Femur (tissue), 1 donor: ENCODE results near the gene PML.
A peak's percentile ranks its signal among the peaks of the same experiment; 100 is the strongest.
"Not testable (repeated sequence)": the region's sequence is repeated elsewhere in the genome, so short reads cannot be mapped to it uniquely, and the experiment has no call there.

Source experiments
- DNase-seq: peaks from one replicate; pipeline ENCODE4 v3.0.0-alpha.2; 2017

Gene PML

GRCh38 chr15:74063425-74064146 lies 69.1 kb downstream of the PML start:
- DNase-seq, result not testable (repeated sequence)

DNA sequence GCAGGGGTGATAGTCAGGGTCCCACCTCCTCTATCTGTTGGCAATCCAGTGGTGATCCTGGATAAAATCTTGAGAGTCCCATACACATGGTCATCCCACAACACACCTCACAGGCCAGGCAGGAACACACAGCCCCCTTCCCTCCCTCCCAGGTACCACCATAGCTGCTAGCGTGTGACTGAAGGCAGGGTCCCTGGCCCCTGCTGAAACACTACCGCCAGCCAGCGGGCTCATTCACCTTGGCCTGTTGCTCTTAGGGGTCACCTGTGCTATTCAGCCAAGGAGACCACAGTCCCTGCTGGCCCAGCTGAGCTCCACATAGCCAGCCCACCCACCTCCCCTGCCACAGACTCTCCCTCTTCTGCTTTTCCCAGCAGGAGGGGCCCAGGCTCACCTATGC lies 69.7 kb downstream of the PML start:
- peak; percentile 8 for DNase-seq

- peak; percentile 15 for DNase-seq
Measured at GRCh38 chr15:74064822-74065221, 70.3 kb downstream of the PML start.

GRCh38 chr15:74065684-74066411 lies 71.3 kb downstream of the PML start:
- DNase-seq, result not testable (repeated sequence)

DNA sequence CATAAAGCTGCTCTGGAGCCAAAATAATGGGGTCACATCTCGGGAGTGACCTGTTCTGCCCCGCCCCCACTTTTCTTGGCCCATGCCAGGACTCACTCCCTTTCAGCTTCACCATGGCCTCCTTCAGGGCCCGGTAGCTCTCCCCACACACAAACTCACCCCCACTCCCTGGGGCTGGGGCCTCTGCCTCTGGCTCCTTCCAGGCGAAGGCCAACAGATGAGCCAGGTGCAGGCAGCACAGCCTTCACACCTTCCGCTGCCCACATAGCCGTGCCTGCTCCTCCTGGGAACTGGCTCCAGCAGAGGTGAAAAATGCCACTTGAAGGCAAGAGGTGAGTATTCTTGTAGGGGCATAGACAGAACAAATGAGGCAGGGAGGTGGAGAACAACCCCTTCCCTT lies 77.1 kb downstream of the PML start:
- DNase-seq, result not testable (repeated sequence)

- not testable (repeated sequence) for DNase-seq
Measured at GRCh38 chr15:74072132-74072531, 77.6 kb downstream of the PML start.

- not testable (repeated sequence) for DNase-seq
Measured at GRCh38 chr15:74072614-74073337, 78.3 kb downstream of the PML start.

GRCh38 chr15:74075781-74076180 lies 81.3 kb downstream of the PML start:
- not testable (repeated sequence) for DNase-seq

GRCh38 chr15:74082450-74082849 lies 87.9 kb downstream of the PML start, which contains the start of gene GOLGA6A:
GOLGA6A (minus strand) TSS chr15:74082550; CDS start chr15:74082509, 41 bp downstream.
- not testable (repeated sequence) for DNase-seq

GRCh38 chr15:74094567-74094966 lies 100.1 kb downstream of the PML start:
- not testable (repeated sequence) for DNase-seq

DNA sequence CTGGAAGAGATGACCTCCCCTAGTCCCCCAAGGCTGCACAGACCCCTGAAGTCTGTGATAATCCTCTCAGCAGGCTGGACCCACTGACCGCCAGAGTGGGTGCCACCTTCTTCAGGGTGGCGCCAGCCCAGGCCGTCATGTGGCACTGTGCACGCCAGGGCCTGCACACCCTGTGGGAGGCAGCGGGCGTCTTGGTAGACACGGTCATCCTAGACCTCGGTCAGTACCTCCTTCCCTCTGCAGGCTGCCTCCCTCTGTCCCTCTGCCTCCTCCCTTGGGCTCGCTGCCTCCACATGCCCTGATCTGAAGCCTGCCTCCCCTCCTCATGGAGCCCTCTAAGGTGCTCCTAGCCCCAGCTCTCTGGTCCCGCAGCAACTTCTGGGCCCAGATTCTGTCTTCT lies 101.1 kb downstream of the PML start:
- not testable (repeated sequence) for DNase-seq

DNA sequence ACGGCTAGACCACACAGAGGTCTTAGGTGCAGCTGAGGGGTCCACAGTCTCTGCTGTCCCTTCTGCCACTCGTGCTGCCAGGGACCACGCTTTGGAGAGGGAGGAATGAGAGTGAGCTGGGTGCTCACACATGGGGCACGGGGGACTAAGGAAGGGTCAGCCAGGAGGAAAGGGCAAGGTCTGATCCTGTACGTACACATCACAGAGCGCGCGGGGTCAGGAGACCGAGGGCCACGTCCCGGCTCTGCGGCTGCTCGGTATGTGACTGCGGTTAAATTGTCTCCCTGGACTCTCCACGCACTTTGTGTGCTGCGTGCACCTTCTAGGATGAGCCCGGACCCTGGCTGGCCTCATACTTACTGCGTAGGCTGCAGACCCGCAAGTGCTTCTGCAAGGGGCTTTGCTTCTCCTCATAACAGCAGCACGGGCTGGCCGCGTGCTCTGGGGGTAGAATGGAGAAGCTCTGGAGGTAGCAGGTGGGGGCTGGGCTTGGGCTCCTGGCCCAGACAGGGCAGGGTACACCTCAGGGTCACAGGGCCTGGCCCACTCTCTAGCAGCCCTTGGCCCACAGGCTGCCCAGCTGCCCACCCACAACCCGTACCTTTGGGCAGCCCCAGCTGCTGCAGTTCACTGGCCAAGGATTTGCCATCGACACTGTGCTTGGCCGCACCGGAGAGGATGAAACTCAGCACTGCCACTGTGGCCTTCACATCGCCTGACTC lies 102.4 kb downstream of the PML start:
- not testable (repeated sequence) for DNase-seq
